B cell (primary cell): ENCODE results near the gene NBEAL2. TPM values are rescaled to one million over a fixed set of nuclear protein-coding genes. Genes with fewer than 3 reads are reported as not detected.

Experiments used
- ATAC-seq: fragments of 200-7000 bp; cut with Tn5 transposase; one replicate; pipeline ENCODE4 v1.10.0; 2021; ENCODE audit warnings: low read depth, mild to moderate bottlenecking, moderate number of reproducible peaks, moderate library complexity
- CTCF ChIA-PET: fragments of 350-600 bp; sonication (Branson Sonifier 250); formaldehyde crosslinking; loops from one replicate; lab custom pipeline; 2021; ENCODE audit warnings: antibody characterized with exemption, inconsistent platforms; lab: Charles Lee
- POLR2A ChIA-PET: fragments of 350-600 bp; sonication (Branson Sonifier 250); formaldehyde crosslinking; loops from one replicate; lab custom pipeline; 2021; ENCODE audit warnings: antibody characterized with exemption; lab: Charles Lee
- DNase-seq: peaks from one replicate; pipeline ENCODE4 v3.0.0; 2013
- H2AFZ ChIP-seq: 2 replicates; pipeline ENCODE4 v1.6.1; 2012; ENCODE audit warnings: mild to moderate bottlenecking, low read depth, low read length; ENCODE audit not compliant: insufficient read depth, poor library complexity, severe bottlenecking
- H3K27ac ChIP-seq, 2 donors: 1 replicate in 1 of 2; 2 replicates in 1 of 2; pipeline ENCODE4 v1.5.1; 2012 to 2013; ENCODE audit warnings: low read length in 2 of 2, mild to moderate bottlenecking in 2 of 2, moderate library complexity in 1 of 2
- H3K27me3 ChIP-seq, 4 experiments: fragments of 200-600 bp in 1 of 4; sonication (generic) in 1 of 4; replicated peaks in 1 of 4; 1 replicate in 2 of 4; 2 replicates in 2 of 4; pipeline versions ENCODE4 v1.6.1 to v1.7.0; 2013 to 2016; ENCODE audit warnings: low read length in 3 of 4, mild to moderate bottlenecking in 2 of 4, mixed read lengths in 1 of 4, moderate library complexity in 1 of 4; ENCODE audit not compliant: insufficient read depth in 4 of 4, control insufficient read depth in 3 of 4; ENCODE audit errors: control extremely low read depth in 1 of 4
- H3K36me3 ChIP-seq, 2 experiments: replicated peaks in 1 of 2; 1 replicate in 1 of 2; 2 replicates in 1 of 2; pipeline versions ENCODE4 v1.6.1 to v1.7.1; 2013; ENCODE audit warnings: low read length in 1 of 2; ENCODE audit not compliant: insufficient read depth in 2 of 2, control insufficient read depth in 1 of 2; ENCODE audit errors: control extremely low read depth in 1 of 2, extremely low read depth in 1 of 2
- H3K4me1 ChIP-seq, 2 donors: fragments of 200-600 bp in 1 of 2; sonication (generic) in 1 of 2; 1 replicate in 1 of 2; 2 replicates in 1 of 2; pipeline versions ENCODE4 v1.5.1 to v1.6.1; 2013 to 2017; ENCODE audit warnings: low read length in 2 of 2; ENCODE audit not compliant: control insufficient read depth in 2 of 2, insufficient read depth in 2 of 2
- H3K4me2 ChIP-seq: replicated peaks from 2 replicates; pipeline ENCODE3; 2012; ENCODE audit warnings: mild to moderate bottlenecking, low read depth, low read length; ENCODE audit not compliant: poor library complexity, severe bottlenecking
- H3K4me3 ChIP-seq, 5 experiments: fragments of 200-600 bp in 1 of 5; sonication (generic) in 1 of 5; 1 replicate in 3 of 5; 2 replicates in 2 of 5; pipeline versions ENCODE4 v1.5.1 to v1.7.0; 2011 to 2016; ENCODE audit warnings: low read length in 4 of 5, mild to moderate bottlenecking in 4 of 5, low read depth in 2 of 5, control low read depth in 1 of 5, moderate library complexity in 1 of 5; ENCODE audit not compliant: insufficient read depth in 1 of 5; ENCODE audit errors: control extremely low read depth in 1 of 5, extremely low read depth in 1 of 5
- H3K79me2 ChIP-seq: fragments of 200-600 bp; sonication (generic); one replicate; pipeline ENCODE4 v1.6.0; 2016; ENCODE audit warnings: low read length; ENCODE audit not compliant: control insufficient read depth, insufficient read depth
- H3K9ac ChIP-seq: fragments of 200-600 bp; sonication (generic); 2 replicates; pipeline ENCODE4 v1.6.1; 2017; ENCODE audit warnings: mild to moderate bottlenecking, low read length, moderate library complexity
- H3K9me3 ChIP-seq, 3 donors: one replicate each; pipeline versions ENCODE4 v1.6.1 to v1.7.1; 2013; ENCODE audit warnings: low read length in 2 of 3; ENCODE audit not compliant: control insufficient read depth in 2 of 3, insufficient read depth in 1 of 3; ENCODE audit errors: control extremely low read depth in 1 of 3
- H4K20me1 ChIP-seq: 2 replicates; pipeline ENCODE4 v1.6.0; 2012; ENCODE audit warnings: mild to moderate bottlenecking, low read length; ENCODE audit not compliant: insufficient read depth, control insufficient read depth, poor library complexity, severe bottlenecking
- H3K27ac Mint-ChIP-seq: one replicate; pipeline ENCODE4 v1.8.0; 2021; ENCODE audit warnings: mixed read lengths
- H3K27me3 Mint-ChIP-seq: one replicate; pipeline ENCODE4 v1.8.0; 2021; ENCODE audit warnings: mixed read lengths
- H3K4me1 Mint-ChIP-seq: one replicate; pipeline ENCODE4 v1.8.0; 2021; ENCODE audit warnings: mixed read lengths
- H3K4me3 Mint-ChIP-seq: one replicate; pipeline ENCODE4 v1.8.0; 2021; ENCODE audit warnings: mixed read lengths
- H3K9me3 Mint-ChIP-seq: one replicate; pipeline ENCODE4 v1.8.0; 2022; ENCODE audit warnings: mixed read lengths; ENCODE audit not compliant: insufficient read depth
- CTCF ChIP-seq: fragments of 200-600 bp; IDR thresholded peaks from one replicate; pipeline ENCODE4 v1.8.0; 2022; ENCODE audit warnings: antibody characterized with exemption, mild to moderate bottlenecking
- EZH2 ChIP-seq: IDR thresholded peaks from 2 replicates; pipeline ENCODE4 v1.6.1; 2012; ENCODE audit warnings: borderline replicate concordance, low read depth, mild to moderate bottlenecking, moderate library complexity, low read length; ENCODE audit not compliant: insufficient read depth, poor library complexity, severe bottlenecking
- WGBS: methylation state at CpG from one replicate; pipeline ENCODE4 v1.1.5; 2013; ENCODE audit warnings: missing lambda C conversion rate; ENCODE audit not compliant: insufficient coverage; 5-methylcytosine and 5-hydroxymethylcytosine counted together
- intact Hi-C: fragments of 100-400 bp; cut with micrococcal nuclease; formaldehyde crosslinking; loops from one replicate; pipeline ENCODE4 v1.10.0; 2022
- polyA plus RNA-seq: library from polyadenylated mRNA; depleted of rRNA; stranded (reverse); fragments of >200 nt; gene quantifications from 2 replicates; pipeline ENCODE4 v1.2.3, GENCODE V29; 2012
- total RNA-seq, 2 donors: library from RNA; stranded (reverse); fragments of 120-200 nt in 1 of 2; gene quantifications; 1 replicate in 1 of 2; 2 replicates in 1 of 2; pipeline versions ENCODE4 v1.2.3 to v1.2.4, GENCODE V29; 2013 to 2022

NBEAL2 gene
- total and polyA plus RNA-seq, 2 donors (not counting 1 experiment from before 2014, with no cell fraction given) = 63.8 to 155 TPM

GRCh38 chr3:47003056-47003410 is 23.6 kb downstream of the NBEAL2 start:
- POLR2A ChIA-PET = no interaction called here

More at GRCh38 chr3:47003056-47003410, 23.6 kb downstream of the NBEAL2 start:
- CTCF ChIA-PET = interaction anchor here (1.2 kb wide), 2 partner anchors 9 to 80 kb away, joined by 3 to 6 read pairs; no protein-coding TSS in a partner anchor
- Histone ChIP-seq H3K36me3 (peaks cover 0 to 75% of the 10 kb centered on the region in 2 experiments), H3K27me3 (no peaks in the 10 kb centered on the region), H3K4me1 (peaks cover 3 to 10% of the 10 kb centered on the region in 2 donors), H2AFZ (no peak overlapping the region), H3K4me2 (no peak overlapping the region), H3K9ac (no peak overlapping the region), H3K27ac (no peak overlapping the region), H4K20me1 (no peaks in the 10 kb centered on the region), H3K4me3 (no peak overlapping the region), H3K9me3 (no peaks in the 10 kb centered on the region), H3K79me2 (peaks cover 14% of the 10 kb centered on the region)
- intact Hi-C loops = no loop called here
- DNase-seq (no peak), ATAC-seq (no peak)
- H3K4me3 Mint-ChIP-seq = no peak overlapping the region
- TF ChIP-seq CTCF (no peak), EZH2 (no peak)
- no peak overlapping the region for H3K27ac Mint-ChIP-seq
- no peaks in the 10 kb centered on the region for H3K9me3 Mint-ChIP-seq
- 96% methylated on average over 10 of the region's 10 CpGs for WGBS
- peaks cover 5% of the 10 kb centered on the region for H3K4me1 Mint-ChIP-seq
- no peaks in the 10 kb centered on the region for H3K27me3 Mint-ChIP-seq
